KMS-11 (cell line): ENCODE data around the gene TAS2R13.

Source experiments
- H2AFZ ChIP-seq: fragments of 200-600 bp; sonication (generic); 2 replicates; pipeline ENCODE4 v1.6.1; 2016; ENCODE audit warnings: antibody characterized with exemption, mixed run types, low read depth
- H3K27ac ChIP-seq: fragments of 200-600 bp; sonication (generic); 2 replicates; pipeline ENCODE4 v1.6.1; 2016; ENCODE audit warnings: mild to moderate bottlenecking, mixed run types
- H3K27me3 ChIP-seq: fragments of 200-600 bp; sonication (generic); 2 replicates; pipeline ENCODE4 v1.6.1; 2017; ENCODE audit warnings: mild to moderate bottlenecking, low read depth, mixed run types, moderate library complexity; ENCODE audit not compliant: insufficient read depth
- H3K36me3 ChIP-seq: fragments of 200-600 bp; sonication (generic); 2 replicates; pipeline ENCODE4 v1.6.1; 2017; ENCODE audit warnings: mild to moderate bottlenecking, mixed run types; ENCODE audit not compliant: insufficient read depth
- H3K4me1 ChIP-seq: fragments of 200-600 bp; sonication (generic); 2 replicates; pipeline ENCODE4 v1.6.1; 2016; ENCODE audit warnings: mild to moderate bottlenecking, low read depth, mixed run types; ENCODE audit not compliant: poor library complexity, severe bottlenecking
- H3K4me2 ChIP-seq: fragments of 200-600 bp; sonication (generic); 2 replicates; pipeline ENCODE4 v1.7.0; 2016; ENCODE audit warnings: mild to moderate bottlenecking, mixed run types
- H3K4me3 ChIP-seq: fragments of 200-600 bp; sonication (generic); IDR thresholded peaks from 2 replicates; pipeline ENCODE4 v1.6.1; 2017; ENCODE audit warnings: low read depth, low read length, mixed read lengths; ENCODE audit not compliant: insufficient read depth
- H3K79me2 ChIP-seq: fragments of 200-600 bp; sonication (generic); 2 replicates; pipeline ENCODE4 v1.6.1; 2016; ENCODE audit warnings: low read depth, mixed run types; ENCODE audit not compliant: insufficient read depth
- H3K9ac ChIP-seq: fragments of 200-600 bp; sonication (generic); 2 replicates; pipeline ENCODE4 v1.6.1; 2016; ENCODE audit warnings: mild to moderate bottlenecking, mixed run types
- H4K20me1 ChIP-seq: fragments of 200-600 bp; sonication (generic); 2 replicates; pipeline ENCODE4 v1.6.1; 2016; ENCODE audit warnings: mild to moderate bottlenecking, mixed run types; ENCODE audit not compliant: insufficient read depth
- CTCF ChIP-seq: fragments of 200-600 bp; sonication (generic); conservative IDR thresholded peaks from 2 replicates; pipeline ENCODE4 v1.6.1; 2017; ENCODE audit warnings: low read depth, mild to moderate bottlenecking, antibody characterized with exemption, low read length, moderate library complexity, mixed read lengths

Gene TAS2R13

GRCh38 chr12:10863512-10864218, 45.7 kb downstream of the TAS2R13 start:
- H3K79me2 ChIP-seq, result no peaks in the 10 kb centered on the region

GRCh38 chr12:10861366-10861765, 48.0 kb downstream of the TAS2R13 start:
- H3K79me2 ChIP-seq, result no peaks in the 10 kb centered on the region
- no peaks in the 10 kb centered on the region for H3K4me1 ChIP-seq
- H3K4me3 ChIP-seq, result no peak overlapping the region
- no peaks in the 10 kb centered on the region for H4K20me1 ChIP-seq
- H3K36me3 ChIP-seq, result no peaks in the 10 kb centered on the region
- H3K27ac ChIP-seq, result no peak overlapping the region
- no peak for TF ChIP-seq CTCF
- no peak overlapping the region for H3K9ac ChIP-seq
- no peaks in the 10 kb centered on the region for H3K27me3 ChIP-seq
- no peak overlapping the region for H3K4me2 ChIP-seq
- H2AFZ ChIP-seq, result no peak overlapping the region

More at GRCh38 chr12:10863512-10864218, 45.7 kb downstream of the TAS2R13 start:
- H3K4me2 ChIP-seq, result no peak overlapping the region
- no peaks in the 10 kb centered on the region for H3K36me3 ChIP-seq
- no peaks in the 10 kb centered on the region for H4K20me1 ChIP-seq
- no peaks in the 10 kb centered on the region for H3K4me1 ChIP-seq
- H3K27ac ChIP-seq, result no peak overlapping the region
- no peaks in the 10 kb centered on the region for H3K27me3 ChIP-seq
- TF ChIP-seq CTCF, result no peak
- H3K9ac ChIP-seq, result no peak overlapping the region
- H2AFZ ChIP-seq, result no peak overlapping the region
- no peak overlapping the region for H3K4me3 ChIP-seq
